ENCODE measurements around the gene SHROOM3.

DNA sequence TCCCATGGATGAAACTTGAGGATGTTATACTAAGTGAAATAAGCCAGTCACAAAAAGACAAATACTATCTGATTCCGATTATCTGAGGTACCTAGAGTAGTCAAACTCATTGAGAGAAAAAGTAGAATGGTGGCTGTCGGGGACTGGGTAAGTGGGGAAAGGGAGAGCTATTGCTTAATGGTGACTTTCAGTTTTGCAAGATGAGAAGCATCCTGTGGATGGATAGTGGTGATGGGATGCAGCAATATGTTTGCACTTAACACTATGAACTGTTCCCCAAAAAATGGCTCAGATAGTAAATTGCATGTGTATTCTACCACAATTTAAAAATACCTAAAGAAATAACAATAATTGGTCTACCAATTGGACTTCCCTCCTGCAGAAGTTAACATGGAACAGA is 181.5 kb downstream of the SHROOM3 start:
- TF ChIP-seq POLR2A (IDR thresholded peaks at IDR 0.05; ENCODE audit: low read length): no peak
- TF ChIP-seq GATA1 (IDR thresholded peaks at IDR 0.05; ENCODE audit: low read depth, low read length): no peak

Measured in erythroblast (primary cell).